HepG2 (cell line): Measurements from ENCODE around the gene OBP2A. TPM values are rescaled to one million over a fixed set of nuclear protein-coding genes. Genes with fewer than 3 reads are reported as not detected.

Experiments used
- ATAC-seq: fragments of 200-7000 bp; cut with Tn5 transposase; 3 replicates; pipeline ENCODE4 v1.9.1; 2020; ENCODE audit warnings: mild to moderate bottlenecking, moderate library complexity
- BruUV-seq: library from RNA; stranded (reverse); fragments of 400-500 nt; replicated peaks from 2 replicates; lab custom pipeline; 2021; lab: Mats Ljungman, UMichigan
- CTCF ChIA-PET: fragments of 300-600 bp; formaldehyde crosslinking; extraction: SDS; loops from one replicate; lab custom pipeline; 2021; ENCODE audit warnings: low total read pairs, inconsistent platforms, low intra/inter-chr PET ratio; lab: Yijun Ruan, JAX
- POLR2A ChIA-PET: fragments of 350-600 bp; sonication (Branson Sonifier 250); formaldehyde crosslinking; loops from one replicate; lab custom pipeline; 2020; ENCODE audit warnings: antibody characterized with exemption, inconsistent platforms; lab: Yijun Ruan, JAX
- DNase-seq: peaks from one replicate; pipeline ENCODE4 v3.0.0-alpha.2; 2015; ENCODE audit warnings: low spot score
- FAIRE-seq: peaks from 3 replicates; lab custom pipeline; 2011; peaks lifted over from hg19 to GRCh38; lab: Jason Lieb, UNC
- H2AFZ ChIP-seq: one replicate; pipeline ENCODE4 v1.6.1; 2011; ENCODE audit warnings: low read length, inconsistent platforms
- H3K27ac ChIP-seq: fragments of 300-600 bp; 3 replicates; pipeline ENCODE4 v1.8.0; 2011; ENCODE audit warnings: mixed run types, mild to moderate bottlenecking, mixed read lengths, low read length, inconsistent platforms; ENCODE audit not compliant: insufficient read depth; ENCODE audit errors: extremely low read length
- H3K27me3 ChIP-seq, 2 experiments: fragments of 200-600 bp in 1 of 2; 2 replicates in 1 of 2; 3 replicates in 1 of 2; pipeline versions ENCODE4 v1.6.0 to v1.8.0; 2011; ENCODE audit warnings: low read length in 2 of 2, mild to moderate bottlenecking in 2 of 2, moderate library complexity in 2 of 2, inconsistent platforms in 1 of 2; ENCODE audit not compliant: insufficient read depth in 2 of 2, control insufficient read depth in 1 of 2
- H3K36me3 ChIP-seq, 2 experiments: fragments of 200-600 bp in 1 of 2; replicated peaks in 1 of 2; 2 replicates in 1 of 2; 3 replicates in 1 of 2; pipeline versions ENCODE4 v1.5.1 to v1.8.0; 2011; ENCODE audit warnings: low read length in 2 of 2, inconsistent platforms in 1 of 2; ENCODE audit not compliant: insufficient read depth in 2 of 2, control insufficient read depth in 1 of 2
- H3K4me1 ChIP-seq: 2 replicates; pipeline ENCODE4 v1.5.1; 2012; ENCODE audit warnings: low read length, inconsistent platforms; ENCODE audit not compliant: insufficient read depth
- H3K4me2 ChIP-seq: 2 replicates; pipeline ENCODE4 v1.6.0; 2011; ENCODE audit warnings: low read depth, low read length, inconsistent platforms
- H3K4me3 ChIP-seq, 3 experiments: fragments of 200-600 bp in 1 of 3; sonication (generic), shearing (Covaris generic) in 1 of 3; replicated peaks in 1 of 3; 2 replicates each; pipeline ENCODE4 v1.5.1; 2011 to 2016; ENCODE audit warnings: low read length in 3 of 3, inconsistent platforms in 2 of 3, low read depth in 2 of 3, mild to moderate bottlenecking in 2 of 3, control low read depth in 1 of 3, mixed read lengths in 1 of 3; ENCODE audit not compliant: insufficient read depth in 1 of 3
- H3K79me2 ChIP-seq: one replicate; pipeline ENCODE4 v1.6.1; 2011; ENCODE audit warnings: low read length, inconsistent platforms; ENCODE audit not compliant: insufficient read depth
- H3K9ac ChIP-seq: 2 replicates; pipeline ENCODE4 v1.6.0; 2011; ENCODE audit warnings: mild to moderate bottlenecking, low read depth, low read length, inconsistent platforms; ENCODE audit not compliant: insufficient read depth
- H3K9me3 ChIP-seq: 2 replicates; pipeline ENCODE4 v1.5.1; 2012; ENCODE audit warnings: mild to moderate bottlenecking, low read length
- H4K20me1 ChIP-seq: 2 replicates; pipeline ENCODE4 v1.6.0; 2011; ENCODE audit warnings: inconsistent platforms, mild to moderate bottlenecking, low read length, moderate library complexity; ENCODE audit not compliant: insufficient read depth
- BATF2 ChIP-seq: sonication (generic); formaldehyde crosslinking; IDR thresholded peaks from 2 replicates; pipeline ENCODE4 v1.8.0; 2022; ENCODE audit warnings: mild to moderate bottlenecking, missing genetic modification reagents, moderate library complexity
- ETV6 ChIP-seq: sonication (generic); formaldehyde crosslinking; conservative IDR thresholded peaks from 2 replicates; pipeline ENCODE4 v1.4.0; 2020; ENCODE audit warnings: missing genetic modification reagents
- MEF2D ChIP-seq: sonication (generic); formaldehyde crosslinking; IDR thresholded peaks from 2 replicates; pipeline ENCODE4 v1.5.1; 2020; ENCODE audit warnings: mild to moderate bottlenecking, missing genetic modification reagents
- NFE2L2 ChIP-seq: fragments of 150-350 bp; IDR thresholded peaks from 2 replicates; pipeline ENCODE4 v1.6.1; 2014; ENCODE audit warnings: low read length
- ZNF549 ChIP-seq: sonication (generic); formaldehyde crosslinking; IDR thresholded peaks from 2 replicates; pipeline ENCODE4 v1.5.0; 2020; ENCODE audit warnings: missing genetic modification reagents
- WGBS: methylation state at CpG from one replicate; pipeline ENCODE4 v1.1.6; 2017; ENCODE audit warnings: low lambda C conversion rate; 5-methylcytosine and 5-hydroxymethylcytosine counted together
- in situ Hi-C: cut with HindIII; loops from 2 replicates; pipeline ENCODE4 v1.10.0; 2017; ENCODE audit warnings: low pct_unique_long_range_greater_than_20kb; ENCODE audit not compliant: extremely low pct_ligation_motif_present
- intact Hi-C: fragments of 100-400 bp; cut with micrococcal nuclease; formaldehyde crosslinking; loops from one replicate; pipeline ENCODE4 v1.10.0; 2022; ENCODE audit not compliant: unreplicated experiment
- polyA plus RNA-seq, 8 experiments: library from polyadenylated mRNA; depleted of rRNA in 3 of 8; stranded (reverse) in 7 of 8; unstranded in 1 of 8; fragments of >200 nt; fragmentation: Illumina TruSeq in 4 of 8; extraction: Trizol in 4 of 8; gene quantifications; 2 replicates each; pipeline versions ENCODE4 v1.2.1 to v1.2.3, GENCODE V29; 2011 to 2016; ENCODE audit warnings: low read depth in 4 of 8, missing spikeins in 1 of 8, mixed read lengths in 1 of 8; ENCODE audit not compliant: insufficient read depth in 1 of 8
- total RNA-seq, 5 experiments: library from RNA; depleted of rRNA; stranded (reverse); fragments of >200 nt; fragmentation: Illumina TruSeq; extraction: Trizol; gene quantifications; 2 replicates each; pipeline ENCODE4 v1.2.3, GENCODE V29; 2016; ENCODE audit warnings: low read depth in 1 of 5
- TF ChIP-seq, protein P1 (sequence below): sonication (generic); formaldehyde crosslinking; conservative IDR thresholded peaks from 2 replicates; pipeline ENCODE4 v1.5.0; 2020; ENCODE audit warnings: missing genetic modification reagents
- TF ChIP-seq, protein P2 (sequence below): sonication (generic); formaldehyde crosslinking; IDR thresholded peaks from 2 replicates; pipeline ENCODE4 v1.5.0; 2020; ENCODE audit warnings: missing genetic modification reagents, mild to moderate bottlenecking, borderline replicate concordance

OBP2A gene
- total and polyA plus RNA-seq, 2 of the 13 experiments (the other 11 are each of a cell fraction or from before 2014, with no cell fraction given), result 0.32 TPM; not detected in 1

- TF ChIP-seq ETV6 (CRISPR knock-in tag), result no peak
- TF ChIP-seq ZNF549, result no peak
- no peak for TF ChIP-seq BATF2 (CRISPR knock-in tag)
- TF ChIP-seq, protein P1, sequence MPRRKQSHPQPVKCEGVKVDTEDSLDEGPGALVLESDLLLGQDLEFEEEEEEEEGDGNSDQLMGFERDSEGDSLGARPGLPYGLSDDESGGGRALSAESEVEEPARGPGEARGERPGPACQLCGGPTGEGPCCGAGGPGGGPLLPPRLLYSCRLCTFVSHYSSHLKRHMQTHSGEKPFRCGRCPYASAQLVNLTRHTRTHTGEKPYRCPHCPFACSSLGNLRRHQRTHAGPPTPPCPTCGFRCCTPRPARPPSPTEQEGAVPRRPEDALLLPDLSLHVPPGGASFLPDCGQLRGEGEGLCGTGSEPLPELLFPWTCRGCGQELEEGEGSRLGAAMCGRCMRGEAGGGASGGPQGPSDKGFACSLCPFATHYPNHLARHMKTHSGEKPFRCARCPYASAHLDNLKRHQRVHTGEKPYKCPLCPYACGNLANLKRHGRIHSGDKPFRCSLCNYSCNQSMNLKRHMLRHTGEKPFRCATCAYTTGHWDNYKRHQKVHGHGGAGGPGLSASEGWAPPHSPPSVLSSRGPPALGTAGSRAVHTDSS (CRISPR knock-in tag), result no peak
- TF ChIP-seq, protein P2, sequence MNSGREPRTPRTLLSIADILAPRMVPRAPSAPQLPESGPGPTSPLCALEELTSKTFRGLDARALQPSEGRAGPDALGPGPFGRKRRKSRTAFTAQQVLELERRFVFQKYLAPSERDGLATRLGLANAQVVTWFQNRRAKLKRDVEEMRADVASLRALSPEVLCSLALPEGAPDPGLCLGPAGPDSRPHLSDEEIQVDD (CRISPR knock-in tag), result no peak
- TF ChIP-seq NFE2L2, result no peak
- TF ChIP-seq MEF2D (CRISPR knock-in tag), result no peak
- ChIA-PET POLR2A (no interaction called here), CTCF (no interaction called here)
- WGBS, result no CpG with 5 or more reads among the region's 5 CpGs
- BruUV-seq, result no TSS peak
- DNase-seq (no peak), ATAC-seq (no peak), FAIRE-seq (no peak)
- Histone ChIP-seq H3K79me2 (no peaks in the 10 kb centered on the region), H3K4me1 (no peaks in the 10 kb centered on the region), H3K36me3 (no peaks in the 10 kb centered on the region), H3K9ac (no peak overlapping the region), H4K20me1 (no peaks in the 10 kb centered on the region), H3K4me3 (no peak overlapping the region), H3K9me3 (no peaks in the 10 kb centered on the region), H3K27me3 (peaks cover 4 to 17% of the 10 kb centered on the region in 2 experiments; a peak in 4 of 5 replicates), H3K4me2 (no peak overlapping the region), H2AFZ (no peak overlapping the region), H3K27ac (no peak overlapping the region)
- in situ Hi-C loops, result no loop called here
- intact Hi-C loops, result no loop called here
Measured at GRCh38 chr9:135592331-135592590, 46.3 kb downstream of the OBP2A start.
